Uterus (tissue), 4 donors: Measurements from ENCODE around the gene EIF1. TPM values are rescaled to one million over a fixed set of nuclear protein-coding genes. Genes with fewer than 3 reads are reported as not detected.

Source experiments
- DNase-seq, 2 donors: peaks; one replicate each; pipeline ENCODE4 v3.0.0-alpha.2; 2019 to 2020
- H3K27ac ChIP-seq, 2 donors: fragments of 200-600 bp; sonication (generic); 1 replicate in 1 of 2; 2 replicates in 1 of 2; pipeline ENCODE4 v1.5.1; 2016 to 2018
- H3K27me3 ChIP-seq, 2 donors: fragments of 200-600 bp; sonication (generic); one replicate each; pipeline ENCODE4 v1.5.1; 2018 to 2019; ENCODE audit warnings: control low read depth in 1 of 2
- H3K36me3 ChIP-seq, 2 donors: fragments of 200-600 bp; sonication (generic); one replicate each; pipeline ENCODE4 v1.5.1; 2019; ENCODE audit warnings: control low read depth in 1 of 2
- H3K4me1 ChIP-seq, 2 donors: fragments of 200-600 bp; sonication (generic); one replicate each; pipeline ENCODE4 v1.5.1; 2018 to 2019; ENCODE audit warnings: control low read depth in 1 of 2
- H3K4me3 ChIP-seq, 2 donors: fragments of 200-600 bp; sonication (generic); 1 replicate in 1 of 2; 2 replicates in 1 of 2; pipeline ENCODE4 v1.5.1; 2018 to 2019; ENCODE audit warnings: mild to moderate bottlenecking in 1 of 2
- H3K9me3 ChIP-seq, 2 donors: fragments of 200-600 bp; sonication (generic); one replicate each; pipeline ENCODE4 v1.5.1; 2019; ENCODE audit warnings: control low read depth in 1 of 2
- CTCF ChIP-seq, 4 experiments: fragments of 200-600 bp in 2 of 4; fragments of 450-650 bp in 2 of 4; sonication (generic) in 2 of 4; IDR thresholded peaks; one replicate each; pipeline ENCODE4 v1.5.1; 2016 to 2019; ENCODE audit warnings: antibody characterized with exemption in 4 of 4, mild to moderate bottlenecking in 2 of 4, moderate library complexity in 1 of 4
- POLR2A ChIP-seq, 2 donors: fragments of 450-650 bp; IDR thresholded peaks; one replicate each; pipeline ENCODE4 v1.6.1; 2016; ENCODE audit warnings: antibody characterized with exemption in 2 of 2, mild to moderate bottlenecking in 1 of 2, moderate library complexity in 1 of 2
- intact Hi-C: fragments of 100-400 bp; cut with DNase I; formaldehyde crosslinking; loops from one replicate; pipeline ENCODE4 v1.15.1; 2023; ENCODE audit warnings: low total_unique reads
- total RNA-seq, 4 donors: library from RNA; depleted of rRNA in 3 of 4; stranded (reverse); fragments of >200 nt in 3 of 4; gene quantifications; one replicate each; pipeline versions ENCODE4 v1.1.0 to v1.2.4, GENCODE V29; 2014 to 2023
- donor health status: DM: yes; HTN: yes; CAD: no.

The EIF1 gene
- total RNA-seq, 4 donors from 2014 or later = 83.5 to 796 (median 199) TPM

GRCh38 chr17:41679740-41680425, 8.8 kb upstream of the EIF1 start:
- Histone ChIP-seq H3K36me3 (no peaks in the 10 kb centered on the region), H3K9me3 (no peaks in the 10 kb centered on the region), H3K27ac (peak overlapping the region in 1 of 2 donors; percentile 74), H3K4me1 (no peaks in the 10 kb centered on the region), H3K27me3 (no peaks in the 10 kb centered on the region), H3K4me3 (no peak overlapping the region)
- TF ChIP-seq CTCF (IDR thresholded peaks at IDR 0.05) (no peak), POLR2A (IDR thresholded peaks at IDR 0.05) (no peak)
- intact Hi-C loops = no loop called here
- no peak for DNase-seq

- intact Hi-C loops = no loop called here
- Histone ChIP-seq H3K4me3 (no peak overlapping the region), H3K27ac (no peak overlapping the region), H3K9me3 (no peaks in the 10 kb centered on the region), H3K4me1 (no peaks in the 10 kb centered on the region), H3K27me3 (no peaks in the 10 kb centered on the region), H3K36me3 (no peaks in the 10 kb centered on the region)
- TF ChIP-seq CTCF (IDR thresholded peaks at IDR 0.05) (no peak), POLR2A (IDR thresholded peaks at IDR 0.05) (no peak)
- DNase-seq = no peak
These were observed 8.2 kb upstream of the EIF1 start for GRCh38 chr17:41680426-41681040.

GRCh38 chr17:41681776-41682175, 6.9 kb upstream of the EIF1 start:
- Histone ChIP-seq H3K4me3 (no peak overlapping the region), H3K36me3 (no peaks in the 10 kb centered on the region), H3K27ac (no peak overlapping the region), H3K9me3 (no peaks in the 10 kb centered on the region), H3K27me3 (no peaks in the 10 kb centered on the region), H3K4me1 (no peaks in the 10 kb centered on the region)
- TF ChIP-seq CTCF (IDR thresholded peaks at IDR 0.05) (no peak), POLR2A (IDR thresholded peaks at IDR 0.05) (no peak)
- DNase-seq = no peak
- intact Hi-C loops = no loop called here

- intact Hi-C loops = no loop called here
- Histone ChIP-seq H3K9me3 (no peaks in the 10 kb centered on the region), H3K27ac (no peak overlapping the region), H3K4me1 (no peaks in the 10 kb centered on the region), H3K4me3 (no peak overlapping the region), H3K27me3 (no peaks in the 10 kb centered on the region), H3K36me3 (no peaks in the 10 kb centered on the region)
- no peak for TF ChIP-seq POLR2A (IDR thresholded peaks at IDR 0.05)
- TF ChIP-seq CTCF (IDR thresholded peaks at IDR 0.05) = no peak
- no peak for DNase-seq
These were observed 6.1 kb upstream of the EIF1 start for GRCh38 chr17:41682631-41683030.

GRCh38 chr17:41683441-41684007, 5.2 kb upstream of the EIF1 start:
- intact Hi-C loops = no loop called here

More at GRCh38 chr17:41683441-41684007, 5.2 kb upstream of the EIF1 start:
- DNase-seq = no peak
- Histone ChIP-seq H3K27ac (no peak overlapping the region), H3K36me3 (no peaks in the 10 kb centered on the region), H3K4me3 (no peak overlapping the region), H3K9me3 (no peaks in the 10 kb centered on the region), H3K27me3 (no peaks in the 10 kb centered on the region), H3K4me1 (no peaks in the 10 kb centered on the region)
- TF ChIP-seq CTCF (IDR thresholded peaks at IDR 0.05) = no peak
- no peak for TF ChIP-seq POLR2A (IDR thresholded peaks at IDR 0.05)
